Activated T-helper 9 cell treated with anti-CD3 and anti-CD28 coated beads, Interleukin-2, amount 50 U/mL, for 16 hours (primary cell): ENCODE results near the gene SHROOM3.
"Not testable (repeated sequence)": the region's sequence is repeated elsewhere in the genome, so short reads cannot be mapped to it uniquely, and the experiment has no call there.

Source experiments
- DNase-seq: peaks from one replicate; pipeline ENCODE4 v3.0.0-alpha.2; 2020; ENCODE audit warnings: low read depth

The SHROOM3 gene

GRCh38 chr4:76594173-76594572 is 159.1 kb downstream of the SHROOM3 start:
- DNase-seq = no peak

DNA sequence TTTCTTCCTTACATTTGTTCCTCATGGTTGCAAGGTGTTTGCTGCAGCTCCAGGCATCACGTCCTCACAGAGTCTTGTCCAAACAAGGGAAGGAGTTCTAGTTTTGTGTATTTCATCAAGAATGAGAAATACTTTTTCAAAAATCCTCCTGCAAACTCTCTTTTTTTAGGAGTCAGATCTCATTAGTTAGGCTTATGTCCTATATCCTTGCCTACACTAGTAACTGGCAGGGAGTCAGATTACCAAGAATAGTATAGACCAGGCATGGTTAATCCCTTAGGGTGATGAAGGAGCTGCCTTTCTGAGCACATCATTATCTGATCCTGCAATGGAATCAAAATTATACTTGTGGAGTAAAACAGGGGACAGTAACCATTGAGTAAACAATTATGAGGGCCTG is 160.4 kb downstream of the SHROOM3 start:
- DNase-seq = no peak

- DNase-seq = no peak
Observed at GRCh38 chr4:76596713-76597112, 161.7 kb downstream of the SHROOM3 start.

DNA sequence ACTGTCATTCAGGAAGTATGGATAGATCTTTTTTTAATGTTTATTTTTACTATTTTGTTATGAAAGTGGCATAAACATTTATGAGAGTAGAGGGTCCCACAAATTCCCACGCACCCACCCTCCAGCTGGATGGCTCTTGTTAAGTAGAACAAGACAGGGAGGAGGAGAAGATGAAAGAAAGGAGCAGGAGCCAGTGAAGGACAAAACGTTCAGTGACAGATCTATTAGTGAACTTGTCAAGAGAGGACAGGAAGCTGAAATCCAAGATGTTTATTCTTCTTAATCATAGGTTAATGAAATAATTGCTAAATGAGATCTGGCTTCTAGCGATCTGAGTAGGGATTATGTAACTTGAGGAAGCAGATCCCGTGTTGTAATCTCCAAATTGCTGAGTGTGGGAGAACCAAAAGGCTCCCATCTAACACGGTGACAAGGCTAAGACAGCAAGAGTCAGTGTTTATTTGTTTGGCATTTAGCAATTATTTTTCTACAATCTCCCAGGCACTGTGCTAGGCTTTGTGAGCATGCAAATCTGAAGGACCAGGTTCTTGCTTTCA is 162.5 kb downstream of the SHROOM3 start:
- no peak for DNase-seq

GRCh38 chr4:76600447-76600846 is 165.4 kb downstream of the SHROOM3 start:
- no peak for DNase-seq

GRCh38 chr4:76601791-76602190 is 166.8 kb downstream of the SHROOM3 start:
- no peak for DNase-seq

GRCh38 chr4:76605099-76605563 is 170.1 kb downstream of the SHROOM3 start:
- DNase-seq = no peak

DNA sequence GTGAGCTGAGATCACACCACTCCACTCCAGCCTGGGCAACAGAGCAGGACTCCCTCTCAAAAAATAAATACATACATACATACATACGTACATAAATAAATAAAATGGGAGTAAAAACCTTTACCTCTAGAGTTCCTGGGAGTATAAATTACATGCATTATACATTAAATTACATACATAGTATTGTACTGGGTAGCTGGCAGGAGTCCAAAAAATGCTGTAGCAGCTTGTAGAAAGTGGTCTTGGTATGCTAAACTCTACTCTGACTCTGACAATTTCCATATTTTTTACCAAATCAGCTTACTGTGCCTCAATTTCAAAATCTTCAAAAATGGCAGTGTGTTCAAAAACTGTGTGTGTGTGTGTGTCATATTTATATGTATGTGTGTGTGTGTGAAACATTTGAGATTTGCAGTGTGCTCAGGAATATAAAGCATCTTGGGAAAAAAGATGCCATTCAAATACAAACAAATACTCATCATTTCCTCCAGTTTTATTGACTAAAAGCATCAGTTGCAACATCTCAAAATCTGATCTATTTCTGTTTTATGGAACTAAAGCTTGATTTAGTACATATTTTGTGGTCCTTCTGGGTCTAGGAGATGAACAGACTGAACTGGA is 171.7 kb downstream of the SHROOM3 start:
- no peak for DNase-seq

- no peak for DNase-seq
Observed at GRCh38 chr4:76607266-76607799, 172.3 kb downstream of the SHROOM3 start.

GRCh38 chr4:76607846-76608245 is 172.8 kb downstream of the SHROOM3 start:
- no peak for DNase-seq

DNA sequence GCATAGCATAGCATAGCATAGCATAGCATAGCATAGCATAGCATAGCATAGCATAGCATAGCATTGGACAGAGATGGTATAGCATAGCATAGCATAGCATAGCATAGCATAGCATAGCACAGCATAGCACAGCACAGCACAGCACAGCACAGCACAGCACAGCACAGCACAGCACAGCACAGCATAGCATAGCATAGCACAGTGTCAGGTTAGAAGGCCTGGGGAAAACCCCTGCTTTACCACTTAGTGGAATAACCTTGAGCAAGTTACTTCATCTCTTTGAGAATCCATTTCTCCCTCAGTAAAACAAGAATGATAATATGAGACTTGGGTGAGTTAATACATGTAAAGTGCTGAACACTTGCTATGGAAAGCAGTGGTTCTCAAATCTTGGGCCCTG is 173.5 kb downstream of the SHROOM3 start:
- DNase-seq = not testable (repeated sequence)

DNA sequence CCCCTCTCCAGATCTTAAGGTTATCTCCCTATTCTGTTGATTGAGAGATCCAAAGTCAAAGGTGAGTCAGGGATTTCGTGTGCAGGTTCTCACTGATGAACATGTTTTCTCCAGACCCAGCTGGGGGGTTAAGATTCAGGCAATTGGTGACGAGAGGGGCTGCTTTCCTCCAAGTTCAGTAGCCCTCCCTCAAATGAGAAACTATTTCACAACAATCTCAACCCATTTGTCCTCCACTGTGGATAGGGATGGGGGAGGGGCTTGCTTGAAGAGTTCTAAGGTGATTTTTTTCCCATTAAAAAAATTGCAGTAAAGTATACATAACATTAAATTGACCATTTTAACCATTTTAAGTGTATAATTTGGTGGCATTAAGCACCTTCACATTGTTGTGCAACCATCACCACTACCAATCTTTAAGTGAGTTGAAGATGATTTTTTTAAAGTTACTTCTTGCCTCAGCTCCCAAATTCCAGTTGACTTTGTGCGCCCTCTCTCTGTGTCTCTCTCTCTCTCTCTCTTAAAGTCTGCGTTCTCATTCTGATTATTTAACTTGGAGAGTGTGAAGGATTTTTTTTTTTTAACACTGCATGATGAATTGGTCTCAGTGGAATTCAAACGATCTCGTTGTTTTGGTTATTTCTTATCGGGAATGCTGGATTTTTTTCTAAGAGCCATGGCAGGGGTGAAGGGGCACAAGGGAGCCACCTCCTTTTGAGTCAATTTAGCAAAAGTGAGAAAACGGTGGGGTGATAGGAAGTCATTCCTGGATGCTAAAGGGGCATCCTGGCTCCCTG is 175.9 kb downstream of the SHROOM3 start:
- DNase-seq = no peak

- DNase-seq = no peak
Observed at GRCh38 chr4:76611616-76612207, 176.7 kb downstream of the SHROOM3 start.

DNA sequence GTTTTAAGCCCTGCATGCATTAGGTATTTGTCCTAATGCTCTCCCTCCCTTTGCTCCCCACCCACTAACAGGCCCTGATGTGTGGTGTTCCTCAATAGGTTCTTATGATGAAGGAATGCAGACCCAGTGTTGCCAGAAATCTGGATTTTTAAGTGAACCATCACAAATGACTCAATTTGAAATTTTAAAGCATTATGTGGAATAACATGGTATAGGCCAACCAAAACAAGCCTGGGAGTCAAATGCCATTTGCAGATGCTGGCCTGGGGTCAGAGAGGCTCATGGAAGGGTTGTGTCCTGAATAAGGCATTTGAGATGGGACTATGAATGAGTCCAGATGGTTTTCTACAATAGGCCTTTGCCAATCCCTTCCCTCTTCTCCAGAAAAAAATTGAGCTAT is 179.6 kb downstream of the SHROOM3 start:
- DNase-seq = no peak

DNA sequence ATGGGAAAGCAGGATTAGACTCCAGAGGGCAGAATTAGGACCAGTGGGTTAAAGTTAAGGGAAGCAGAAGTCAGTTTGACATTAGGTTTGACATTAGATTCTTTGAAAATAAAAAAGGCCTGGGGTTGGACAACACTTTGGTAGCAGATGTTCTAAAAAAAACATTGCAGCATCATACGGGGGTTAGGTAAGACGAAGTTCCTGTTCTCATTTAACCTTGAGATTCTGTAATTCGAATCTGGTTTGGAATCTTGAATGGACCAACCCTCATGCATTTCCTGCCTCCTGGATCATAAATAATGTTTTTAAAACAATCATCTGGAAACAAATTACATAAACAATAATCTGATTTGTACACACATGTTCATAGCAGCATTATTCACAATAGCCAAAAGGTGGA is 181.0 kb downstream of the SHROOM3 start:
- DNase-seq = no peak

DNA sequence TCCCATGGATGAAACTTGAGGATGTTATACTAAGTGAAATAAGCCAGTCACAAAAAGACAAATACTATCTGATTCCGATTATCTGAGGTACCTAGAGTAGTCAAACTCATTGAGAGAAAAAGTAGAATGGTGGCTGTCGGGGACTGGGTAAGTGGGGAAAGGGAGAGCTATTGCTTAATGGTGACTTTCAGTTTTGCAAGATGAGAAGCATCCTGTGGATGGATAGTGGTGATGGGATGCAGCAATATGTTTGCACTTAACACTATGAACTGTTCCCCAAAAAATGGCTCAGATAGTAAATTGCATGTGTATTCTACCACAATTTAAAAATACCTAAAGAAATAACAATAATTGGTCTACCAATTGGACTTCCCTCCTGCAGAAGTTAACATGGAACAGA is 181.5 kb downstream of the SHROOM3 start:
- DNase-seq = no peak

DNA sequence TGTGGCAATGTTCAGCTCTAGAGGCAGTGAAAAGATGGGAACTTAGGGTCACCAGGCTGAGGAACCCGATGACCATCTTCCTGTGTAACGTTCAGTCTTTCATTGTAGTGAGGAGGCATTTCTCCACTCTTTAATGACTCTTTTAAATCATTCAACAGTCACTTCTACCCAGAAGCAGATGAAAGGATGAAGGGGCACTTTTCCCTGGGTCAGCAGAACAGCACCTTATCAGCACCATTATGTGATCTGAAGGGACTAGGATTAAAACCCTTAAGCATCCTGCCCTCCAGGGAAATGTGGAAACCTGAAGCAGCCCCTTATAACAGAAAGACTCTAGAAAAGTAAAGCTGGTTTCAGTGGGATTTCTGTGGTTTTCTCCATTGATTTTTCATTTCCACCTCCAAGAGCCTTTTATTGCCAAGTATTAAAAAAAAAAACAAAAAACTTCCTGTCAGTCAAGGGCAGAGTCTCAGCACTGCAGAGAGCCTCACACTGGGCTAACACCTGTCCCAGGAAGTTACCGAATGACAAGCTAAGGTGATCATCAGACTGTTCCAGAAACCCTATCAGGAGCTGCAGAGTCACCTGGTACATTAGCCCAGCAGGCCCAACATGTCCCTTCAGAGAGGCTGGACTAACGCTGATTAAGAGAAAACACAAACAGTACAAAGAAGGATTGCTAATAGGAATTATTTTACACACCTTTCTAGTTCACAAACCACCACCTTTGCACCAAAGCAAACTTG is 185.9 kb downstream of the SHROOM3 start:
- no peak for DNase-seq

- no peak for DNase-seq
Observed at GRCh38 chr4:76622126-76622525, 187.1 kb downstream of the SHROOM3 start.

GRCh38 chr4:76622717-76623116 is 187.7 kb downstream of the SHROOM3 start:
- no peak for DNase-seq

DNA sequence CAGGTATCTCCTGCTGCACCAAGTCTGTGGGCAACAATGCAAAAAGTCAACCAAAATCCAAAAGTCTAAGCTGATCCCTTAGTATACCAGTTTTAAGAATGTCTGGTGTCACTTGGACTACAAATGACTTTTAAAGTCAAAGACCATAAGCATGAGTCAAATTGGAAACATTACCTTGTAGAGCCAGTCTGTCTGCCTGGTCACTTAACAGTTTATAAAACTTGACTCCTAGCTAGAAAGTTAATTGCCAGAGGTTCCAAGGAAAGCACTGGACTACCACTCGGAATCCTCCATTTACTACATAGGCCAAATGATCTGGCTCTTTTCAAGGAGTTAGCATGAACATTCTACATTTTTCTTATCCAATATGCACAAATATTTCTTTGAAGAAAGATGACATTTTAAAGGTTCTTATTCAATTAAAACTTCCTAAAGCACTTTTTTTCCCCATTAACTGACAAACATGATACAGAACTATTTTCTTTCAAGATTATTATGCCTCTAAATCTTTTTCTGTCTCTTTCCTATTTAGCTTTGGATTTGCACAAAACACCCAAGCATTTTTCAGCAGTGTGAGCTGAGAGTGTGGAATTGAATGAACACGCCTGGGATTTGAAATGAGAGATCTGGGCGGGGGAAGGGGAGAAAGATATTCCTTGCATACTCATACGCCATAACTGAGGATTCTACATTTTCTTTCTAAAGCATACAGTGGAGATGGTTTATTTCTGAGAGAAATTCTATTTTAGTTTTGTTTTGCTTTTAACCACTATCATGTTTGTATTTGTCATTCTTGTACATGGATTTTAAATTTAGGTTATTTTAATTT is 188.4 kb downstream of the SHROOM3 start:
- DNase-seq = no peak

GRCh38 chr4:76624241-76624681 is 189.2 kb downstream of the SHROOM3 start:
- no peak for DNase-seq
